ENCODE data around the gene ANKRD31. TPM values are rescaled to one million over a fixed set of nuclear protein-coding genes. Genes with fewer than 3 reads are reported as not detected.
"Not testable (repeated sequence)": the region's sequence is repeated elsewhere in the genome, so short reads cannot be mapped to it uniquely, and the experiment has no call there.

The ANKRD31 gene
- total and polyA plus RNA-seq, 4 donors, result 0.03 to 0.24 (median 0.14) TPM

DNA sequence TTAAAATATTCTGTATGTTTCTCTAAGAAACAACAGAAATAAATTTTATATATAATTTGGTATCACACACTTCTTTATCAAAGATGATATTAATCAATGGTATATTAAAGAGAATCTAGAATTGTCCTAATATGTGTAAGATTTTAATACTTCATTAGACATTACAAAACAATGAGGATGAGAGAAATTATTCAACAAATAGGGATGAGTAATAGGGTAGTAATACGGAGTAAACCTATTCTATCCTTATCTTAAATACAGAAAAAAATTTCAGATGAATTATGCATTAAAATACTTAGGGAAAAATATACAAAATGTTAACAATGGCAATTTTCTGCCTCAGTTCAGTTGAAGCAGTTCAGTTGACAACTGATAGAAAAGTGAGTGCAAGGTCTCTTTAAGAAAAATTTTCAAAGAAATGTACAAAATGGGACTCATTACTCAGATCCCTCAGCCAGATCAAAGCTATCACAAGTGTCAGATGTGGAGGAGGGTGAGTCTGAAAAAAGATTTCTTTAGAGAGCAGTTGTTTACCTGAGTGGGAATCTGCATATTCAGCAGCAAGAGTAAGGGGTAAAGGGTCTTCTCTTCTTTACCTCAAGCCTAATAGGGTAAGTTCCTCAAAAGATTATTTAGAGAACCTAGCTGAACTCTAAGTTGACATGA lies 127.6 kb downstream of the ANKRD31 start:
- intact Hi-C loops (cut with DNase I), result no loop called here
- DNase-seq (no peak), ATAC-seq (ENCODE audit: low FRiP score) (no peak)
- WGBS, 2 donors, result 61 to 84% methylated on average over 1 of the region's 1 CpG
- H3K27ac ChIP-seq (ENCODE audit: low read depth in 1 of 2, low read length in 2 of 2), result no peak overlapping the region
- no peaks in the 10 kb centered on the region for H3K9me3 ChIP-seq (ENCODE audit: control insufficient read depth, low read length)
- no peaks in the 10 kb centered on the region for H3K4me1 ChIP-seq (ENCODE audit: control insufficient read depth in 1 of 2, insufficient read depth in 2 of 2, low read length in 2 of 2)
- H3K27me3 ChIP-seq (ENCODE audit: control insufficient read depth in 1 of 2, insufficient read depth in 2 of 2, low read length in 1 of 2), result no peaks in the 10 kb centered on the region
- no peak overlapping the region for H3K4me3 ChIP-seq (ENCODE audit: low read length in 2 of 2)
- no peaks in the 10 kb centered on the region for H3K36me3 ChIP-seq (ENCODE audit: control insufficient read depth in 1 of 2, insufficient read depth in 2 of 2, low read length in 1 of 2)

DNA sequence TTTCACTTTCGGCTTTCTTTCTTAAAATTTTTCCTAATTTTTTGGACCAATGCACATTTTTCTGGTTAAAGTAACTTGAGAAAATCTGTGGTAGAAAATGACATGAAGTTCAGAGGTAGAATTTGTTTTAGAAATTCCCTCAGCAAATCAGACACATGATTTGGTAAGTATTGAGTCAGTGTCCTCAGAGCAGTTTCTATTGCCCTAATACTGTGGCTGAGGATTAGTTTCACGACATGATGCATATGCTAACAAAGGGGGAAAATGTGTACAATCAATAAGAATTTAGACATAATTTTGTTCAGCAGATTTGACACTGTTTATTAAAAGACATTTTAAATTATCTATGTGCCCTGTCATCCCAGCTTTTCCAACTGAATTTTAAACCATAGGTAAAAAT lies 128.2 kb downstream of the ANKRD31 start:
- Histone ChIP-seq H3K4me3 (ENCODE audit: low read length in 2 of 2) (no peak overlapping the region), H3K27me3 (ENCODE audit: control insufficient read depth in 1 of 2, insufficient read depth in 2 of 2, low read length in 1 of 2) (no peaks in the 10 kb centered on the region), H3K36me3 (ENCODE audit: control insufficient read depth in 1 of 2, insufficient read depth in 2 of 2, low read length in 1 of 2) (no peaks in the 10 kb centered on the region), H3K27ac (ENCODE audit: low read depth in 1 of 2, low read length in 2 of 2) (no peak overlapping the region), H3K9me3 (ENCODE audit: control insufficient read depth, low read length) (no peaks in the 10 kb centered on the region), H3K4me1 (ENCODE audit: control insufficient read depth in 1 of 2, insufficient read depth in 2 of 2, low read length in 2 of 2) (no peaks in the 10 kb centered on the region)
- intact Hi-C loops (cut with DNase I), result no loop called here
- DNase-seq (no peak), ATAC-seq (ENCODE audit: low FRiP score) (no peak)
- WGBS, 2 donors, result 68 to 77% methylated on average over 2 of the region's 2 CpGs

- H3K27ac ChIP-seq (ENCODE audit: low read depth in 1 of 2, low read length in 2 of 2); H3K4me1 ChIP-seq (ENCODE audit: control insufficient read depth in 1 of 2, insufficient read depth in 2 of 2, low read length in 2 of 2); intact Hi-C loops (cut with DNase I); H3K27me3 ChIP-seq (ENCODE audit: control insufficient read depth in 1 of 2, insufficient read depth in 2 of 2, low read length in 1 of 2); H3K4me3 ChIP-seq (ENCODE audit: low read length in 2 of 2); ATAC-seq (ENCODE audit: low FRiP score); H3K36me3 ChIP-seq (ENCODE audit: control insufficient read depth in 1 of 2, insufficient read depth in 2 of 2, low read length in 1 of 2); DNase-seq; H3K9me3 ChIP-seq (ENCODE audit: control insufficient read depth, low read length): not testable (repeated sequence)
- WGBS, 2 donors, result 26 to 31% methylated on average over 3 of the region's 3 CpGs
Measured at GRCh38 chr5:75095956-75096355, 140.7 kb downstream of the ANKRD31 start.

GRCh38 chr5:75091597-75091996 lies 145.1 kb downstream of the ANKRD31 start:
- Histone ChIP-seq H3K4me1 (ENCODE audit: control insufficient read depth in 1 of 2, insufficient read depth in 2 of 2, low read length in 2 of 2) (no peaks in the 10 kb centered on the region), H3K36me3 (ENCODE audit: control insufficient read depth in 1 of 2, insufficient read depth in 2 of 2, low read length in 1 of 2) (no peaks in the 10 kb centered on the region), H3K27ac (ENCODE audit: low read depth in 1 of 2, low read length in 2 of 2) (no peak overlapping the region), H3K9me3 (ENCODE audit: control insufficient read depth, low read length) (no peaks in the 10 kb centered on the region), H3K27me3 (ENCODE audit: control insufficient read depth in 1 of 2, insufficient read depth in 2 of 2, low read length in 1 of 2) (no peaks in the 10 kb centered on the region), H3K4me3 (ENCODE audit: low read length in 2 of 2) (no peak overlapping the region)
- intact Hi-C loops (cut with DNase I), result no loop called here
- no peak for ATAC-seq (ENCODE audit: low FRiP score)
- DNase-seq, result no peak
- 68 to 69% methylated on average over 3 of the region's 3 CpGs for WGBS, 2 donors

- no peak overlapping the region for H3K4me3 ChIP-seq (ENCODE audit: low read length in 2 of 2)
- H3K4me1 ChIP-seq (ENCODE audit: control insufficient read depth in 1 of 2, insufficient read depth in 2 of 2, low read length in 2 of 2), result no peaks in the 10 kb centered on the region
- intact Hi-C loops (cut with DNase I), result no loop called here
- H3K9me3 ChIP-seq (ENCODE audit: control insufficient read depth, low read length), result no peaks in the 10 kb centered on the region
- no peak for ATAC-seq (ENCODE audit: low FRiP score)
- no peaks in the 10 kb centered on the region for H3K27me3 ChIP-seq (ENCODE audit: control insufficient read depth in 1 of 2, insufficient read depth in 2 of 2, low read length in 1 of 2)
- 32 to 55% methylated on average over 1 of the region's 1 CpG for WGBS, 2 donors
- no peak overlapping the region for H3K27ac ChIP-seq (ENCODE audit: low read depth in 1 of 2, low read length in 2 of 2)
- no peaks in the 10 kb centered on the region for H3K36me3 ChIP-seq (ENCODE audit: control insufficient read depth in 1 of 2, insufficient read depth in 2 of 2, low read length in 1 of 2)
- DNase-seq, result no peak
Measured at GRCh38 chr5:75089662-75090061, 147.0 kb downstream of the ANKRD31 start.

GRCh38 chr5:75089137-75089536 lies 147.5 kb downstream of the ANKRD31 start:
- DNase-seq, result no peak
- Histone ChIP-seq H3K27me3 (ENCODE audit: control insufficient read depth in 1 of 2, insufficient read depth in 2 of 2, low read length in 1 of 2) (no peaks in the 10 kb centered on the region), H3K36me3 (ENCODE audit: control insufficient read depth in 1 of 2, insufficient read depth in 2 of 2, low read length in 1 of 2) (no peaks in the 10 kb centered on the region), H3K4me3 (ENCODE audit: low read length in 2 of 2) (no peak overlapping the region), H3K9me3 (ENCODE audit: control insufficient read depth, low read length) (no peaks in the 10 kb centered on the region), H3K27ac (ENCODE audit: low read depth in 1 of 2, low read length in 2 of 2) (no peak overlapping the region), H3K4me1 (ENCODE audit: control insufficient read depth in 1 of 2, insufficient read depth in 2 of 2, low read length in 2 of 2) (no peaks in the 10 kb centered on the region)
- 68 to 70% methylated on average over 1 of the region's 1 CpG for WGBS, 2 donors
- intact Hi-C loops (cut with DNase I), result no loop called here
- no peak for ATAC-seq (ENCODE audit: low FRiP score)

GRCh38 chr5:75088648-75089047 lies 148.0 kb downstream of the ANKRD31 start:
- ATAC-seq (ENCODE audit: low FRiP score) (no peak), DNase-seq (no peak)
- H3K27me3 ChIP-seq (ENCODE audit: control insufficient read depth in 1 of 2, insufficient read depth in 2 of 2, low read length in 1 of 2), result no peaks in the 10 kb centered on the region
- WGBS, 2 donors, result 65 to 72% methylated on average over 3 of the region's 3 CpGs
- H3K27ac ChIP-seq (ENCODE audit: low read depth in 1 of 2, low read length in 2 of 2), result no peak overlapping the region
- H3K4me3 ChIP-seq (ENCODE audit: low read length in 2 of 2), result no peak overlapping the region
- intact Hi-C loops (cut with DNase I), result no loop called here
- H3K36me3 ChIP-seq (ENCODE audit: control insufficient read depth in 1 of 2, insufficient read depth in 2 of 2, low read length in 1 of 2), result no peaks in the 10 kb centered on the region
- no peaks in the 10 kb centered on the region for H3K9me3 ChIP-seq (ENCODE audit: control insufficient read depth, low read length)
- no peaks in the 10 kb centered on the region for H3K4me1 ChIP-seq (ENCODE audit: control insufficient read depth in 1 of 2, insufficient read depth in 2 of 2, low read length in 2 of 2)

DNA sequence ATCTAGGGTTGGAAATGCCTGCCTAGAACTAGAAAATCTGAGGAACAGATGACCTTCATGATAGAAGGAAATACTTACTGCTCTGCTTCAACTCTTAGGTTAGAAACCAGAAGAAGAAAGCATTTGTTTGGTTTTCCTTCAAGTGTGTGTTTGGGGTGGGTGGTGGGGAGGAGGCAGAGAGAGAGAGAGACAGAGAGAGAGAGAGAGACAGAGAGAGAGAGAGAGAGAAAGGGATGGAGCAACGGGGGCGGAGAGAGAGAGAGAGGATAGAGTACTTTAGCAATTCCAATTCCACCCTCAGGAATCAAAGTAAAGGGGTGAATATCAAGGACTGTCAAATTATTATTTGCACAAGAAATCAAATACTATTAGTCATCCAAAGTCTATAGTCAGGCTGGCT lies 155.2 kb downstream of the ANKRD31 start:
- WGBS, 2 donors, result 64 to 87% methylated on average over 2 of the region's 2 CpGs
- intact Hi-C loops (cut with DNase I), result no loop called here

GRCh38 chr5:75079346-75079745 lies 157.3 kb downstream of the ANKRD31 start:
- H3K4me1 ChIP-seq (ENCODE audit: control insufficient read depth in 1 of 2, insufficient read depth in 2 of 2, low read length in 2 of 2); H3K36me3 ChIP-seq (ENCODE audit: control insufficient read depth in 1 of 2, insufficient read depth in 2 of 2, low read length in 1 of 2); H3K9me3 ChIP-seq (ENCODE audit: control insufficient read depth, low read length); ATAC-seq (ENCODE audit: low FRiP score); H3K27ac ChIP-seq (ENCODE audit: low read depth in 1 of 2, low read length in 2 of 2); intact Hi-C loops (cut with DNase I); H3K27me3 ChIP-seq (ENCODE audit: control insufficient read depth in 1 of 2, insufficient read depth in 2 of 2, low read length in 1 of 2); H3K4me3 ChIP-seq (ENCODE audit: low read length in 2 of 2); DNase-seq: not testable (repeated sequence)
- WGBS, 2 donors, result 83 to 87% methylated on average over 3 of the region's 3 CpGs

More for the DNA sequence above, 155.2 kb downstream of the ANKRD31 start:
- H3K4me1 ChIP-seq (ENCODE audit: control insufficient read depth in 1 of 2, insufficient read depth in 2 of 2, low read length in 2 of 2), result no peaks in the 10 kb centered on the region
- no peaks in the 10 kb centered on the region for H3K36me3 ChIP-seq (ENCODE audit: control insufficient read depth in 1 of 2, insufficient read depth in 2 of 2, low read length in 1 of 2)
- H3K9me3 ChIP-seq (ENCODE audit: control insufficient read depth, low read length), result no peaks in the 10 kb centered on the region
- DNase-seq, result no peak
- peaks cover 0 to 1% of the 10 kb centered on the region in 2 donors for H3K27me3 ChIP-seq (ENCODE audit: control insufficient read depth in 1 of 2, insufficient read depth in 2 of 2, low read length in 1 of 2)
- ATAC-seq (ENCODE audit: low FRiP score), result no peak
- no peak overlapping the region for H3K27ac ChIP-seq (ENCODE audit: low read depth in 1 of 2, low read length in 2 of 2)
- H3K4me3 ChIP-seq (ENCODE audit: low read length in 2 of 2), result no peak overlapping the region

All from aorta (tissue), 5 donors.